HG03066 (cell line): Measurements from ENCODE around the gene ITFG1.
"Not testable (repeated sequence)": the region's sequence is repeated elsewhere in the genome, so short reads cannot be mapped to it uniquely, and the experiment has no call there.

Experiments
- ATAC-seq: cut with Tn5 transposase; IDR thresholded peaks from one replicate; pipeline ENCODE4 v1.9.1; 2021; ENCODE audit warnings: low read depth; ENCODE audit not compliant: unreplicated experiment

The ITFG1 gene

DNA sequence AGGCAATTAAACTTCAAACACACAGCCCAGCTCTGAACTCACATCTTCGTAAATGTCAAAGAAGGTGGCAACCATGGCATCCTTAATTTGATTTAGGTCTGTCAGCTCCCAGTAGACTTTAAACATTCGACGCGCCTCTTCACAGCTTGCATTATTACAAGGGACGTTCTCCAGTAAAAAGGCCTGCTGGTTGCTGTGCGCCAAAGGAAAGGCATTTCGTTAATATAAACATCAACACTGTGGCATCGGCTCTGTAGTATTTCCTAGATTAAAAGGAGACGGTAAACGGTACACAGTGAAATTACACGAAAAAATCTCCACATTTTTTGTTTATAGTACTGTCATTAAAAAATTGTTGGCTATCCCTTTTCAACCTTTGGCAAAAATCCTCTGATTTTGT lies 200.4 kb downstream of the ITFG1 start:
- no peak for ATAC-seq

DNA sequence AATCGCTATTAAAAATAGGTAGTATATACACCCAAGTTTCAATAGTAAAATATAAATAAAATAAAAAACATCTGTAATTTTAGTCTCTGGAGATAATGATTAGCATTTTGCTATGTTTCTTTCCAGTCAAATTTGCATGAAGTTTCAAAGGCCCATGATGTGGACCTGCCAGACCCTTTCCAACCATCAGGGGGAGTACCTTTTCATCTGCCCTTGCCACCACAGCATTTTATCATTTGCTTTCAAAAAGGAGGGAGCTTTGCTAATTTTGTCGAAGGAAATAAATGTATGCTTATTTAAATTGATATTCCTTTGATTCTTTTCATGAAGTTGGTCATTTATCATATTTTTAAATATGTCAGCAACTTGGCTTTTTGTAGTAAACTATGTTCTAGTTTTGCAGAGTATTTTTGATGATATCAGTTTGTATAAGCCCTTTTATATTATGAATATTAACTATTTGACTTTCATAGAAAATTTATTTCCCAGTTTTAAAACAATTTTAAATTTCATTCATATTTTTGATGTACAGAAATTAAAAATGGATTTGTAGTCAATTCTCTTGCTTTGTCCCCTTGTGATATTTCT lies 201.9 kb downstream of the ITFG1 start:
- ATAC-seq, result no peak

DNA sequence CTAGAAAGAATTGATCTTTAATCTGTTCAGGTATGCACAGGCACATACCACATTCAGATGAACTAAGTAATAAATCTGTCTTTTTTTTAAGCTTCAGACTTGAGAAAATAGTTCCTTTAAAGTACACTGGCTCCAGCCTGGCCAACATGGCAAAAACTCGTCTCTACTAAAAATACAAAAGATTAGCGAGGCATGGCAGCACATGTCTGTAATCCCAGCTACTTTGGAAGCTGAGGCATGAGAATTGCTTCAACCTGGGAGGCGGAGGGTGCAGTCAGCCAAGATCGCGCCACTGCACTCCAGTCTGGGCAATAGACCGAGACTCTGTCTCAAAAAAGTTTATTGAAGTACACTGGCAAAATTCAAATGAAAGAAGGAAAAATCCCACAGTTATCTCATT lies 206.1 kb downstream of the ITFG1 start:
- no peak for ATAC-seq

DNA sequence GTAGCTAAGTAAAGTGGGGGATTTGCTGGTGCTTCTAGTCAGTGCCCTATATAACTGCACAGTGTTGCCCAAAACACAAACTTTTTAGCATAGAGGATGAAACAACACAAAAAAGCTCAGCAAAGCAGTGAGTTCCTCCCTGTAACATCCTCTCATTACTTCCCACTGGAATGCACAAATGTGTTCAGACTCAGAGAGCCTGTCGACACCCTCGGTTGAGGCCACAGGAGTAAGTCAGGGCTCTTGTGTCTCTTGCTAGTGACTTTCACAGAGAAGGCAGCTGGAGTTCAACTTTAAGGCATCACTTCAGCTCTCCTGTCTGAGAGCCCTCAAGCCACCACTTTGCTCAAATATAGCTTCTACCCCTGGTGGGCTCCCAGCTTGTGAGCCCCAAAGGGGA lies 209.9 kb downstream of the ITFG1 start:
- ATAC-seq, result no peak

DNA sequence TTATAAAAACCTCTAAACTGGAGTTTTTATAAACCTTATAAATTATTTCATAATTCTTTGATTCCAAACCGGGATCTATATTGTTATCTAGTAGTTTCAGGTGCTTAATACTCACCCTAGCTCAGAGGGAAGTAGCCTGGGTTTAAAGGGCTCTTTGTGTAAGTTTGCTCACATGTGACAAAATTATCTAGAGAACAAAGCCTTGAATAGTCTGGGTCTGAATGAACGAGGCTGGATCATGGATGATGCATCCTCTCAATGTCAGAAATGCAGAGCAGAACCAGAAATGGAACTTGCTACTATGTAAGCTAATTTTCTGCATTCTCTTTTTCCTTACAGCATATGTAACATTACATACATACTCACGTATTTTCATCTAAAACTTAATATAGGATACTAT lies 213.2 kb downstream of the ITFG1 start:
- no peak for ATAC-seq

DNA sequence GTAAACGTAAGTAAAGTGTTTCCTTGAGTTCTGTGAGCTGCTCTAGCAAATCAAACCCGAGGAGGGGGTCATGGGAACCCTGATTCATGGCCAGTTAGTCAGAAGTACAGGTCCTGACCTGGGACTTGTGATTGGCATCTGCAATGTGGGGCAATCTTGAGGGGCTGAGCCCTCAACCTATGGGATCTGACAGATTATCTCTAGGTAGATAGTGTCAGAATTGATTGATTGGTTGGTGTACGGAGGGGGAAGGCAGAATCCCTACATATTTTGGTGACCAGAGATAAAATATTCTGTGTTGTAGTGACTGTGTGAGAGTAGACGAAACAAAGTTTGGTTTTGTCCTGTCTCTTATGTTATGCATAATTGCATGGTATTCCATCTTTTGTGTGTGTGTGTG lies 216.7 kb downstream of the ITFG1 start:
- ATAC-seq, result no peak

DNA sequence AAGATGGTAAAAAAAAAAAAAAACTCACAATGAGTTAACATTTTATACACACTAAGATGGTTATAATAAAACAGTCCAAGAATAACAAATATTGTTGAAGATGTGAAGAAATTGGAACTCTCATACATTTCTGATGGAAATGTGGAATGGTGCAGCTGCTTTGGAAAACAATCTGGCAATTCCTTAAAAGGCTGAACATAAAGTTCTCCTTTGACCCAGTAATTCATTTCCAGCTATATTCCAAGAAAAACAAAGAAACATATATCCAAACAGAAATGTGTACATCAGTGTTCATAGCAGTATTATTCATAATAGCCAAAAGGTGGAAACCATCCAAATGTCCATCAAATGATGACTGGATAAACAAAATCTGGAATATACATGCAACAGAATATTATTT lies 219.8 kb downstream of the ITFG1 start:
- ATAC-seq, result no peak

DNA sequence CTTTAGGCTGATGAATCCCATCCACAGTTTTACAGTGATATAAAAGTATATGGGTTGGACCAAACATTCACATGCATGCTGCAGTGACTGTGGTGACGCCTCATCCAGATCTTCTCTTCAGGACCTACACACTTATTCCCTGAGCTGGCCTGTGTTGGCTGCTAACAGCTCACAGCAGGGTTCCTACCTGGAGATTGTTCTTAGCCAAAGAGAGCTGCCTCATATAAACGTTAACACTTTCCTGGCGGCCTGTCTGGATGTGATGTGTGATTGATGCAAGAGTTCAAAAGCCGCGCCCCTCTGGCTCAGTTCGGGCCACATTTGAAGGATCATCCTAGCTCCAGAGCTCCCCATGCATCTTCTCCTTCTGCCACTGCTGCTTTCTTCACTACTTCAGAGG lies 224.1 kb downstream of the ITFG1 start:
- ATAC-seq, result no peak

DNA sequence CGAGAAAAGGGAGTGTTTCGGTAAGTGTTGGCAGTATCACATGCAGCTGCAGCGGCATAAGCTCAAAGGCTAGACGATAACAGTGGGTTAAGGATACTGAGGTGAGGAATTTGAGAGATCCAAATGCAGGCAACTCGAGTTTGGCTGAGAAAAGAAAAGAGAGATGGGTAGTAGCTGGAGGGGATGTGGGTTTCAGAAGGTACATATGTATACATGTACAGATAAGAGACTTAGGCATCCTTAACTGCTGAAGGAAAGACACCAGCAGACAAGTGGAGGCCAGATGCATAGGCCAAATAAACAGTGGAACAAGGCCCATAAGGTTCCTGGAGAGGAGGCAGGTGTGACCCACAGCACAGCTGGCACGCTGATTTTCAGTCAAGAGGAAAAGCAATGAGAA lies 230.6 kb downstream of the ITFG1 start:
- ATAC-seq, result no peak

DNA sequence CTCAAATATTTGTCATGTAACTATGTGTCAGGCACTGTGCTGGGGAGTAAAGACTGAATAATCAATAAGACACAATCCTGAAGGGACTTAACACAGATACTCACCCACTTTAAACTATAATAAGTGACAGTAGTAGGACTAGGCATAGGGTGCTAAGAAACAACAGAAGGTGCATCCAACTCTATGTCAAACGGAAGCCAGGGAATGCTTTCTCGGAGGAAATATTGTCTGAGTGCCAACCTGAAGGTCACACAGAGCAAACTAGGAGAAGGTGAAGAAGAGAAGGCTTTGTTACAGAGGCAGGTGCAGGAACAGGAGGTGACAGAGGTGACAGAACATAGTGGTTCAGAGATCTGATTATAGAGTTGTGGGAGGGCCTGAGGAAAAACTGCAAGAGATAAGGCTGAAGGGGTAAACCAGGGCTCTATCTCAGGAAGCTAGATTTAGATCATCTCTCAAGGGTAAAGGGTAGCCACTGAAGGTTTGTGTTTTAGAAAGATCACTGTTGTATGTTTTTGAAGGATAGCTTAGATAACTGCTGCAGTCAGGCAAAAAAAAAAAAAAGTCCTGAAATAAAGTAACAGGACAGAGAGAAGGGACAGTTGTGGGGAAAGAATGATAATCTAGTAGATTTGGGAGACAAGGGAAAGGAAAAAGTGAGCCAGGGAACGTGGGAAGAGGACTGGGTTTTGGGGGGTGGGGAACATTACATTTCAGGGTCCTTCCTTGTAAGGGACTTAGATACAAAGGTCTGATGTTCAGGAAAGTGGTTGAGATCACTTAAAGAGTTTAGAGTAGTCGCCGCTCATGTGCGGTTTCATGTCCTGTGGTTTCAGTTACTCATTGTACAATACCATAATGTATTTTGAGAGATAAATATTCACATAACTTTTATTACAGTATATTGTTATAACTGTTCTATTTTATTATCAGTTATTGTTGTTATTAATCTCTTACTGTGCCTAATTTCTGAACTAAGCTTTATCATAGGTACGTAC lies 231.5 kb downstream of the ITFG1 start:
- ATAC-seq, result no peak

DNA sequence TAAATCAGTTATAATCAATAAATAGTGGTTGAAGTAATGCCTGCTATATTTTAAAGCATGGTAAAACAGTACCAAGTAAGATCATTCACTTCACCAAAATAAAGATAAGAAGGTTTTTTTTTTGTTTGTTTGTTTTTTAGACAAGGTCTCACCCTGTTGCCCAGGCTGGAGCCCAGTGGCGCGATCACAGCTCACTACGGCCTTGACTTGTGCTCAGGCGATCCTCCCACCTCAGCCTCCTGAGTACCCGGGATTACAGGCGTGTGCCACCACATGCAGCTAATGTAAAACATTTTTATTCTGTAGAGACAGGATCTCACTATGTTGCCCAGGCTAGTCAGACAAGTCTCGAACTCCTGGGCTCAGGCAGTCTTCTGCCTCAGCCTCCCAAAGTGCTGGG lies 232.6 kb downstream of the ITFG1 start:
- ATAC-seq, result no peak

DNA sequence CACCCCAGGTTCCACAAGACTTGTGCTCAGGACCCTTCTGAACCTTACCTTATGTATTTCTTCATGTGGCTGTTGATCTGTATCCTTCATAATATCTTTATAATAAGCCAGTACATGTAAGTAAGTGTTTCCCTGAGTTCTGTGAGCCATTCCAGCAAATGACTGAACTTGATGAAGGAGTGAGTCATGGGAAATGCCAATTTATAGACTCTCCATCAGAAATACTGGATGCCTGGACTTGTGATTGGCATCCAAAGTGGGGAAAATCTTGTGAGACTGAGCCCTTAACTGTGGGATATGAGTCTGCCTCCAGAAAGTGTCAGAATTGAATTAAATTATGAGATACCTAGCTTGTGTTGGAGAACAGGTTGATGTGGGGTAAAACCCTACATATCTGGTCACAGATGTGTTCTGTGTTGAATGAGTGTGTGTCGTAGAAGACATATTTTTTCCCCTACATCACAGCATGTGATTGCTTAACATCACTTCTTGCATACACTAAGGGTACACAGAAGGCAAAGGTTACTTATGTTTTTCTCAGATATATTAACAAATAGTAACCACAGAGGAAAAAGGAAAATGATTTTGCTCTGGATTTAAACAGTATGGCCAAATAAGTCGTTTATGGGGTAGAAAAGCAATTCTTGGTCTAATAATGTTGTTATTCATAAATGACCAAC lies 247.0 kb downstream of the ITFG1 start:
- ATAC-seq, result no peak

DNA sequence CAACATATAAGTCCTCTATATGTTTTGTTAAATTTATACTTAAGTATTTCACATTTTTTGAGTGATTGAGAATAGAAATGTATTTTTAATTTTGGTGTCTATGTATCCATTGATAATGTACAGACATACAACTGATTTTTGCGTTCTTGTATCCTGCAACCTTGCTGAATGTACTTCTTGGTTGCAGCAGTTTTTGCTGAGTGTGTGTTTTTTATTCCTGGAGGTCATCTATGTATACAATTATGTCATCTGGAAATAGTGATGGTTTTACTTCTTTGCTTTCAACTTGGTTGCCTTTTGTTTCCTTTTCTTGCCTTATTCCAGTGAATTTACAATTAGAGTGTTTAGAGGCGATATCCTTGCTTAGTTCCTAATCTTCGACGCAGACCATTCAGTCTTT lies 249.6 kb downstream of the ITFG1 start:
- ATAC-seq, result no peak

DNA sequence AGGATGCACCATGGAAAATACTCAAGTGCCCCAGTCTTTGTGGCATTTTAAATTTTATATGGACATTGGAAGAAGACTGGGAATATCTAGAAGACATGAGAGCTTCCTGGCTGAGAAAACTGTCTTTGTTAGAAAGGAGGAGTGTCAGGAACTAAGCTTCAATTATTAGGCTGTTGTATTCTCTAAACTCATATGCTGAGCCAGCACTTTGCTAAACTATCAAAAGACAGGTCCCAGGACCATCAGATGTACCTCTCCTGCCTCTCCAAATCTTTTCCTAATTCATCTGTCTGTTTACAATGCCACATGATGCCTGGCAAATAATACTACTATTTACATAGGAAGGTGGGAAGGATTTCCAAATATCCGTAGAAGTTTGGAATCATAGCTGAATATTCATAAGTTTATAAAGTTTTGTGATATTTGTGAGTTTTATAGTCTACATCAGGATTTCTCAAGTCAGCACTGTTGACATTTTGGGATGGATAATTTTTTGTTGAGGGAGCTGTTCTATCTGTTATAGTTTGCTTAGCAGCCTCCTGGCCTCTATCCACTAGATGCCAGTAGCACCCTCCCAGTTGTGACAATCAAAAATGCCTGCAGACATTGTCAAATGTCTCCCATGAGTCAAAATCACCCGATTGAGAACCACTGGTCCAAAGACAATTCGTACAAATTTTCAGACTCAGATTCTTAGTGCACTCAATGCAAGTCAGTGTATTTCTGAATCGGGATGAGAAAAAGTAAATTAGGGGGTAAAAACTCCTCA lies 255.9 kb downstream of the ITFG1 start:
- no peak for ATAC-seq

DNA sequence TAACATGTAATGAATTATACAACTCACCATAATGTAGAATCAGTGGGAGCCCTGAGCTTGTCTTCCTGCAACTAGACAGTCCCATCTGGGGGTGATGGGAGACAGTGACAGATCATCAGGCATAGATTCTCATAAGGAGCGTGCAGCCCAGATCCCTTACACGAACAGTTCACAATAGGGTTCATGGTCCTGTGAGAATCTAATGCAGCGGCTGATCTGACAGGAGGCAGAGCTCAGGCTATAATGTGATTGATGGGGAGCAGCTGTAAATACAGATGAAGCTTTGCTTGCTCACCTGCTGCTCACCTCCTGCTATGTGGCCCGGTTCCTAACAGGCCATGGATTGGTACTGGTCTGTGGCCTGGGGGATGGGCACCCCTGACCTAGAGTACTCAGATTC lies 257.4 kb downstream of the ITFG1 start:
- ATAC-seq, result not testable (repeated sequence)

DNA sequence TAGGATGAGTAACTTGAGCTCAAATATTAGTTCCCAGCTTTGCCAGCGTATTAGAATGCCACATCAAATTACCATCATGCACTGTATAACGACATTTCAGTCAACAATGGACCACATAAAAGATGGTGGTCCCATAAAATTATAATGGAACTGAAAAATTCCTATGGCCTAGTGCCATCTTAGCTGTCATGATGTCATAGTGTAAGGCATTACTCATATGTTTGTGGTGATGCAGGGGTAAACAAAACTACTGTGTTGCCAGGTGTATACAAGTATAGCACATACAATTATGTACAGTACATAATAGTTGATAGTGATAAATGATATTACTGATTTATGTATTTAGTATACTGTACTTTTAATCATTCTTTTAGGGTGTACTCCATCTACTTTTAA lies 262.7 kb downstream of the ITFG1 start:
- ATAC-seq, result no peak

DNA sequence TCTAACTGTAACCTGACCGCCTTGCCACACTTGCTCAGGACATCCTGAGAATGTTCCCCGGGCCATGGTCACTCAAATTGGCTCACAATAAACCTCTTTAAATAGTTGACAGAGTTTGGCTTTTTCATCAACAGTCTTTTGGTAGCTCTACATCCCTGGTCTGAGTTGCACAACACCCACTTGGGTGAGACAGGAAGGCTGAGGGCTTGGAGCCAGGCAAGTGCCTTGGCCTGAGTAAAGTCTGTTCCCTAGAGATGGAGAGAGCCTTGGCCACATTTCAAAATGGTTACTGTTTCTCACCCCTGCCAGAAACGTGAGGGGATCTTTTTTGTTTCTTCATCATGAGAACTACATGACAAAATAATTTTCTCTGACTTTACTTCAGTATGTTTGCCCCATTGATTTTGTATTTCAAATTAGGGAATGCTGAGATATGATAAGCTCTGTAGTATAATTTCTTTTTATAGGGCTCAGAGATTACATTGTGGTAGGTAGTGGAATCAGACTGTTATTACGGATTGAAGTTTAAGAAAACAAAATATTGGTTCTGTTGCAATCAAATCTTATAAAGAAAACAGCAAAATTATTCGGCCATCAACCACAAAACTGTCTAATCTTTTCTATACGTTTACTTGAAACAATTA lies 263.2 kb downstream of the ITFG1 start:
- no peak for ATAC-seq

DNA sequence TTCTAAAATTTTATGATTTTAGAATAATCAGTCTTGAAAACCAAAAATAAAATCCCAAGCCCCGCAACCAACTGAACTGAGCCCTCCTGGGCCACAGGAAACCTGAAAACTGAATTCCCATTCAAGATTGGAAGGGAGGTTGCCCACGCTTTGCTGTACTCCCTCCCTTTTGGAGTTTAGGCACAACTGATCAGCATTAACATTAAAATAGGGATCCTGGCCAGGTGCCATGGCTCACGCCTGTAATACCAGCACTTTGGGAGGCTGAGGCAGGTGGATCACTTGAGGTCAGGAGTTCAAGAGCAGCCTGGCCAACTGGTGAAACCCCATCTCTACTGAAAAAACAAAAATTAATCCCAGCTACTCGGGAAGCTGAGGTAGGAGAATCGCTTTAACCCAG lies 264.4 kb downstream of the ITFG1 start:
- no peak for ATAC-seq

DNA sequence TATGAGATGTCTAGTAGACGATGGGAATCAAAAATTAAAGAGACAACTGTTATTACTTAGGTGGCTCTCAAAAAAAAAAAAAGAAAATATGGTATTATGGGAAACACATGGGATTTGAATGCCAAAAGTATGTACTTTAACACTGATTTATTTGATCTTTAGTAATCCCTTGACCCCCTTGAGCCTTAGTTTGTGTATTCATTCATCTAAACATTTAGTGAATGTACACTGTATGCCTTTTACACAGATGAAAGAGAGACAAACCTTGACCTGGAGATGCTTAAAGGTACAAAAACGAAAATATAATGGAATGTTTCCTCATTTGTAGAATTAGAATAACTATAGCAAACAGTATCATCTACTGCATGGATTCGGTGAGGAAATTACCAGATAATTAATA lies 278.5 kb downstream of the ITFG1 start:
- ATAC-seq, result no peak

DNA sequence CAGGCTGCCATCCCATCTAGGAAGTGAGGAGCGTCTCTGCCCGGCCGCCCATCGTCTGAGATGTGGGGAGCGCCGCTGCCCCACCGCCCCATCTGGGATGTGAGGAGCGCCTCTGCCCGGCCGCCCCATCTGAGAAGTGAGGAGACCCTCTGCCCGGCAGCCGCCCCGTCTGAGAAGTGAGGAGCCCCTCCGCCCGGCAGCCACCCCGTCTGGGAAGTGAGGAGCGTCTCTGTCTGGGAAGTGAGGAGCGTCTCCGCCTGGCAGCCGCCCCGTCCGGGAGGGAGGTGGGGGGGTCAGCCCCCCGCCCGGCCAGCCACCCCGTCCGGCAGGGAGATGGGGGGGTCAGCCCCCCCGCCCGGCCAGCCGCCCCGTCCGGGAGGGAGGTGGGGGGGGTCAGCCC lies 279.8 kb downstream of the ITFG1 start:
- ATAC-seq, result not testable (repeated sequence)
